IPS-20b (cell line): ENCODE results near the gene GNLY.

ENCODE experiments used
- H3K27ac ChIP-seq: one replicate; pipeline ENCODE4 v1.5.1; 2013; ENCODE audit warnings: low read length
- H3K27me3 ChIP-seq: 2 replicates; pipeline ENCODE4 v1.6.1; 2013; ENCODE audit warnings: mild to moderate bottlenecking, low read length, inconsistent platforms; ENCODE audit not compliant: insufficient read depth
- H3K36me3 ChIP-seq: 2 replicates; pipeline ENCODE4 v1.6.1; 2013; ENCODE audit warnings: low read depth, mild to moderate bottlenecking, inconsistent platforms, low read length, moderate library complexity; ENCODE audit not compliant: insufficient read depth
- H3K4me1 ChIP-seq: 2 replicates; pipeline ENCODE4 v1.6.1; 2013; ENCODE audit warnings: mild to moderate bottlenecking, control low read depth, inconsistent platforms, low read length, moderate library complexity; ENCODE audit not compliant: insufficient read depth
- H3K4me3 ChIP-seq: 2 replicates; pipeline ENCODE4 v1.5.1; 2013; ENCODE audit warnings: mild to moderate bottlenecking, low read length, inconsistent platforms
- H3K9ac ChIP-seq: 2 replicates; pipeline ENCODE4 v1.6.1; 2013; ENCODE audit warnings: low read depth, mild to moderate bottlenecking, inconsistent platforms, low read length, moderate library complexity
- H3K9me3 ChIP-seq: 2 replicates; pipeline ENCODE4 v1.6.1; 2013; ENCODE audit warnings: mild to moderate bottlenecking, low read depth, low read length, inconsistent platforms; ENCODE audit not compliant: insufficient read depth

GNLY gene

GRCh38 chr2:85724731-85725181 is 30.6 kb downstream of the GNLY start:
- Histone ChIP-seq H3K4me1 (no peaks in the 10 kb centered on the region), H3K36me3 (no peaks in the 10 kb centered on the region), H3K9ac (no peak overlapping the region), H3K4me3 (no peak overlapping the region), H3K9me3 (no peaks in the 10 kb centered on the region), H3K27ac (no peak overlapping the region), H3K27me3 (0 out of 2 replicates have a peak, but pooled peaks cover 4% of the 10 kb centered on the region)

- Histone ChIP-seq H3K27me3 (0 out of 2 replicates have a peak, but pooled peaks cover 4% of the 10 kb centered on the region), H3K4me1 (no peaks in the 10 kb centered on the region), H3K9ac (no peak overlapping the region), H3K36me3 (no peaks in the 10 kb centered on the region), H3K9me3 (no peaks in the 10 kb centered on the region), H3K27ac (no peak overlapping the region), H3K4me3 (no peak overlapping the region)
Observed at GRCh38 chr2:85725451-85725850, 31.3 kb downstream of the GNLY start.

GRCh38 chr2:85727798-85728197 is 33.6 kb downstream of the GNLY start:
- no peaks in the 10 kb centered on the region for H3K9me3 ChIP-seq
- H3K4me3 ChIP-seq, result no peak overlapping the region
- no peak overlapping the region for H3K27ac ChIP-seq
- no peaks in the 10 kb centered on the region for H3K4me1 ChIP-seq
- no peaks in the 10 kb centered on the region for H3K36me3 ChIP-seq
- H3K9ac ChIP-seq, result no peak overlapping the region
- H3K27me3 ChIP-seq, result 0 out of 2 replicates have a peak, but pooled peaks cover 4% of the 10 kb centered on the region

- Histone ChIP-seq H3K9ac (no peak overlapping the region), H3K36me3 (no peaks in the 10 kb centered on the region), H3K27ac (no peak overlapping the region), H3K4me3 (no peak overlapping the region), H3K27me3 (0 out of 2 replicates have a peak, but pooled peaks cover 4% of the 10 kb centered on the region), H3K4me1 (no peaks in the 10 kb centered on the region), H3K9me3 (no peaks in the 10 kb centered on the region)
Observed at GRCh38 chr2:85728342-85728741, 34.2 kb downstream of the GNLY start.

- H3K27me3 ChIP-seq, result 0 out of 2 replicates have a peak, but pooled peaks cover 4% of the 10 kb centered on the region
- no peak overlapping the region for H3K27ac ChIP-seq
- no peak overlapping the region for H3K4me3 ChIP-seq
- H3K9ac ChIP-seq, result no peak overlapping the region
- no peaks in the 10 kb centered on the region for H3K9me3 ChIP-seq
- H3K36me3 ChIP-seq, result no peaks in the 10 kb centered on the region
- H3K4me1 ChIP-seq, result no peaks in the 10 kb centered on the region
Observed at GRCh38 chr2:85728883-85729824, 35.0 kb downstream of the GNLY start.

- H3K4me1 ChIP-seq, result no peaks in the 10 kb centered on the region
- 0 out of 2 replicates have a peak, but pooled peaks cover 4% of the 10 kb centered on the region for H3K27me3 ChIP-seq
- H3K4me3 ChIP-seq, result no peak overlapping the region
- H3K36me3 ChIP-seq, result no peaks in the 10 kb centered on the region
- no peaks in the 10 kb centered on the region for H3K9me3 ChIP-seq
- H3K9ac ChIP-seq, result no peak overlapping the region
- H3K27ac ChIP-seq, result no peak overlapping the region
Observed at GRCh38 chr2:85729825-85730510, 35.8 kb downstream of the GNLY start.

- H3K27me3 ChIP-seq, result 0 out of 2 replicates have a peak, but pooled peaks cover 4% of the 10 kb centered on the region
- H3K27ac ChIP-seq, result no peak overlapping the region
- no peaks in the 10 kb centered on the region for H3K9me3 ChIP-seq
- no peaks in the 10 kb centered on the region for H3K36me3 ChIP-seq
- H3K4me1 ChIP-seq, result no peaks in the 10 kb centered on the region
- H3K9ac ChIP-seq, result no peak overlapping the region
- H3K4me3 ChIP-seq, result no peak overlapping the region
Observed at GRCh38 chr2:85730686-85731230, 36.6 kb downstream of the GNLY start.

GRCh38 chr2:85731606-85732005 is 37.4 kb downstream of the GNLY start:
- H3K9me3 ChIP-seq, result no peaks in the 10 kb centered on the region
- 0 out of 2 replicates have a peak, but pooled peaks cover 4% of the 10 kb centered on the region for H3K27me3 ChIP-seq
- no peaks in the 10 kb centered on the region for H3K36me3 ChIP-seq
- no peak overlapping the region for H3K27ac ChIP-seq
- H3K9ac ChIP-seq, result no peak overlapping the region
- H3K4me1 ChIP-seq, result no peaks in the 10 kb centered on the region
- no peak overlapping the region for H3K4me3 ChIP-seq

- Histone ChIP-seq H3K36me3 (no peaks in the 10 kb centered on the region), H3K27ac (no peak overlapping the region), H3K4me1 (no peaks in the 10 kb centered on the region), H3K27me3 (0 out of 2 replicates have a peak, but pooled peaks cover 4% of the 10 kb centered on the region), H3K9ac (no peak overlapping the region), H3K4me3 (no peak overlapping the region), H3K9me3 (no peaks in the 10 kb centered on the region)
Observed at GRCh38 chr2:85732467-85733120, 38.4 kb downstream of the GNLY start.

GRCh38 chr2:85733121-85733960 is 39.2 kb downstream of the GNLY start:
- Histone ChIP-seq H3K36me3 (no peaks in the 10 kb centered on the region), H3K4me1 (no peaks in the 10 kb centered on the region), H3K9me3 (no peaks in the 10 kb centered on the region), H3K27me3 (peaks cover 4% of the 10 kb centered on the region; the same call in 1 of the 2 replicates), H3K27ac (no peak overlapping the region), H3K9ac (no peak overlapping the region), H3K4me3 (no peak overlapping the region)
